ENCODE measurements around the gene CDH15.

DNA sequence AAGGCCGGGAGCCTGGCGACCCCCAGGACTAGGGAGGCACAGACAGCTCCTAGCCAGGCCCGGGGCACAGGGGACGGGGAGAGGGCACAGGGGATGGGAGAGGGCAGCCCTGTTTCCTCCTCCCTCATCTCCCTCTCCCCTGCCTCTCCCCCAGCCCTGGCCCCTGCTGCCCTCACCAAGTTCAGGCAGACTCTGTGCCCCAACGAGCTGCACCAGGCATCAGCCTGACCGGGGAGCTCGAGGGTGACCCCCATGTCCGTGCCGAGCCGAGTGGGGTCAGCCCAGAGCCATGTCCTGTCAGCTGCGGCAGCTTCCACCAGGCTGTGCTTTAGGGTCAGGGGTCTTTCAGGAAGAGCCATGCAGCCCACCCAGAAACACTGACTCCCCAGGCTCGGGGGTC is 6.0 kb downstream of the CDH15 start:
- TF ChIP-seq, protein P1, sequence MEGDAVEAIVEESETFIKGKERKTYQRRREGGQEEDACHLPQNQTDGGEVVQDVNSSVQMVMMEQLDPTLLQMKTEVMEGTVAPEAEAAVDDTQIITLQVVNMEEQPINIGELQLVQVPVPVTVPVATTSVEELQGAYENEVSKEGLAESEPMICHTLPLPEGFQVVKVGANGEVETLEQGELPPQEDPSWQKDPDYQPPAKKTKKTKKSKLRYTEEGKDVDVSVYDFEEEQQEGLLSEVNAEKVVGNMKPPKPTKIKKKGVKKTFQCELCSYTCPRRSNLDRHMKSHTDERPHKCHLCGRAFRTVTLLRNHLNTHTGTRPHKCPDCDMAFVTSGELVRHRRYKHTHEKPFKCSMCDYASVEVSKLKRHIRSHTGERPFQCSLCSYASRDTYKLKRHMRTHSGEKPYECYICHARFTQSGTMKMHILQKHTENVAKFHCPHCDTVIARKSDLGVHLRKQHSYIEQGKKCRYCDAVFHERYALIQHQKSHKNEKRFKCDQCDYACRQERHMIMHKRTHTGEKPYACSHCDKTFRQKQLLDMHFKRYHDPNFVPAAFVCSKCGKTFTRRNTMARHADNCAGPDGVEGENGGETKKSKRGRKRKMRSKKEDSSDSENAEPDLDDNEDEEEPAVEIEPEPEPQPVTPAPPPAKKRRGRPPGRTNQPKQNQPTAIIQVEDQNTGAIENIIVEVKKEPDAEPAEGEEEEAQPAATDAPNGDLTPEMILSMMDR (IDR thresholded peaks at IDR 0.05; ENCODE audit: poor library complexity, severe bottlenecking): no peak
- TF ChIP-seq EP300 (conservative IDR thresholded peaks at IDR 0.05; ENCODE audit: poor library complexity, severe bottlenecking): no peak
- TF ChIP-seq EZH2 (IDR thresholded peaks at IDR 0.05; ENCODE audit: borderline replicate concordance, insufficient read depth, low read length, poor library complexity, severe bottlenecking): no peak

All from neural cell (in vitro differentiated cells).